ELF-1 (cell line): ENCODE measurements around the gene ITCH.

Experiments
- DNase-seq: peaks from one replicate; pipeline ENCODE4 v3.0.0-alpha.2; 2016; ENCODE audit warnings: low read depth, low spot score

The ITCH gene

GRCh38 chr20:34549291-34549928 lies 186.3 kb downstream of the ITCH start:
- peak; percentile 84 for DNase-seq

DNA sequence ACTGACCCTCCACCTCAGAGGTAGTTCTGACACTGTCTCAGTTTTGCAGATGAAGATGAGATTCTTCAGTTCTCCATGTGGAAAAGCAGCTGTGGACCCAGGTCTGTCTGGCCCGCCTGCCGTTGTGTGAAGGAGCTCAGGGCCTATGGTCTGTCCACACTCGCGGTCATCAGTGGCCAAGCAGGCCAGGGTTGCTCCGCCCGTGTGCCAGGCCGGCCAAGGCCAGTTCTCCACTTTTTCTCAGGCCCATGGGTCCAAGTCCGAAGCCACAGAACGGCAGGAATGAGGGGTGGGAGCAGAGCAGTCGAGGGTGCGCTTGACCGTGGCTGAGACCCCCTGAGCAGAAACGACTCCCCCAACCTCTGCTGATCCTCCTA lies 186.8 kb downstream of the ITCH start:
- no peak for DNase-seq

DNA sequence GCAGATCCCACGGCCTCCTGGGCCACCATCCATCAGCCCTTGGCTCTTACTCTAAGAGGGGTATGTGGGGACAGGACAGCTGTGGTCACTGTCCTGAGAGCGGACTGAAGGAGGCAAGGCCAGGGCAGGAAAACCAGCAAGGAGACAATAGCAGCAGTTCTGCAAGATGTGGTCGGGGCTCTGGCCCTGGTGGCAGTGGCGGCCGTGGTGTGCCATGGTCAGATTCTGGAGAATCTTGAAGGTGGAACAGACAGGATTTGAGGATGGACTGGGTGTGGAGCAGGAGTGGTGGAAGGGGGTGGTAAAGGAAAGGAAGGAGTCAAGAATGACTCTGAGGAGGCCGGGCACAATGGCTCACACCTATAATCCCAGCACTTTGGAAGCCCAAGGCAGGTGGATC lies 189.5 kb downstream of the ITCH start:
- DNase-seq, result no peak

DNA sequence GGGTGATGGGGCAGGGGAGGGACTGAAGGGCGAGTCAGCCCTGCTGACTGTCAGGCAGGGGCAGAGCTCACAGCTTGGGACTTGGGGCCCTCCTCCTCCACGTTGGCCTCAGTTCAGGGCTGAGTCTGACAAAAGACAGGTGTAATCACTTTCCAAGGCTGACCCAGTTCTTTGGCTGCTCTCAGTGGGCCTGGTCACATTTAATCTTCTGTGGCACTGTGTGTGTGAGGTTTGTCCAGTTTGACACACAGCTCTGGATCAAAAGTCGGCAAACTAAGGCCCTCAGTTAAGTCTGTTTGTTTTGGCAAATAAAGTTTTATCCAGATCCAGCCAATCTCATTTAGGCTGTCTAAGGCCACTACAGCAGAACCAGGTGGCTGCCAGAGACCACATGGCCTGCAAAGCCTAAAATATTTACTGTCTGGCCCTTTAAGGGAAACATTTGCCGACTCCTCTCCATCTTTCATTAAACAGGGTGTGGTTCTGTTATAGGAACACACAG lies 190.3 kb downstream of the ITCH start:
- no peak for DNase-seq

DNA sequence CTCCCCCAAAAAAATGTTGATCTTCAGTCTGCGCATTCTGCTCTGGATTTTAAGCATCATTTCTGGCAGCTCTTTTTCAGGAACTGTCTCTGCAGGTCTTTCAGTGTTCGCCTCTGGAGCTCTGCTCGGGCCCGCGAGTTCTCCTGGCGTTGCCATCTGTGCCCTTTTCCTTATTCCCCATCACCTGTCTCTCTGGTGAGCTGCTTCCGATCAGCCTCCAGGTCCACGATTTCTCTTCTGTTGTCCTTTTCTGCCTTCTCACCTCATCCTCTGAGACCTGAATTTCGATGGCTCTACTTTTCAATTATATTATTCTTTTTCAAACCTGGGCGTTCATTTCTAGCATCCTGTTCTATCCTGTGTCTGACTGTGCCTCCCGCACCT lies 194.9 kb downstream of the ITCH start:
- DNase-seq, result no peak

- peak; percentile 96 for DNase-seq
Measured at GRCh38 chr20:34558320-34559218, 195.5 kb downstream of the ITCH start, which contains the start of gene MAP1LC3A. Gene MAP1LC3A (plus strand): TSS chr20:34558718. CDS start chr20:34558869, 151 bp downstream.

- DNase-seq, result no peak
Measured at GRCh38 chr20:34559311-34560140, 196.5 kb downstream of the ITCH start.

DNA sequence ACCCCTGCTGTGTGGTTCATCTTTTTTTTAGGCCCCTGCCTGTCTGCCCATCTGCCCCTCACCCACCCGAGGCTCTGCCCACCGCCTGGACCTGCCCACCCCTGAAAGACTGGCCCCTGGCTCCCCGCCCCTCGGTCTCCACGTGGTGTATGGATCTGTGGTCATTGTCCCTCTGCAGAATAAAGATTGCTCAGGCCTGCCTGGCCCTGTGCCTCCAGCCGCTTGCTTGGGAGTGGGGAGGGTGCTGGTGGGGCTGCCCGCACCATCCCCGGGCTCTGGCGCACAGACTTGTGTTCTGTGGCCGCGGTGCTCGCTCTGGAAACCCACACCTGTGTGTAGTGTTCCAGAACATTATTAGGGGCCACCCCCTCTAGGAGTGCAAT lies 197.1 kb downstream of the ITCH start:
- DNase-seq, result no peak

DNA sequence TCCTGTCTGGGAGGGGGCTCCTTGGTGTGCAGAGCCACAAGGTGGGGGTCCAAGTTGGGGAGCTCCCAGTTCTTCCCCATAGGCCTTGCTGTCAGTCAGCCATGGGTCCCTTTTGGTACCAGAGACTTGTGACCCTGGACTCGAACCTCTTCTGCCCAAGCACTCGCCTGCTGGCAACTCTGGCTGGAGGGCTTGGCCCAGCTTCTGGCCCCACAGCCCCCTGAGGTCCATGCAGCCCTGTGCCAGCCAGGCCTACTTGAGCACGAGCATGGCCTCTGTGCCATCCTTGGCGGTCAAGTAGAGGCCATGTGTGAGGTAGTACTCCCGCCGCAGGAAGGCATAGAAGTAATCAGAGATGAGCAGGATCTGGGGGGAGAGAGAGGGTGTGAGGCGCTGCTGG lies 197.5 kb downstream of the ITCH start:
- no peak for DNase-seq
